Liver (tissue), 9 donors: ENCODE measurements around the gene BAAT. TPM values are rescaled to one million over a fixed set of nuclear protein-coding genes. Genes with fewer than 3 reads are reported as not detected.
A peak's percentile ranks its signal among the peaks of the same experiment; 100 is the strongest.
"Not testable (repeated sequence)": the region's sequence is repeated elsewhere in the genome, so short reads cannot be mapped to it uniquely, and the experiment has no call there.

Experiments
- DNase-seq: peaks from one replicate; pipeline ENCODE4 v3.0.0-alpha.2; 2017; ENCODE audit warnings: low spot score
- H3K27ac ChIP-seq, 2 donors: one replicate each; pipeline ENCODE4 v1.7.0; 2013; ENCODE audit warnings: inconsistent platforms in 2 of 2, low read length in 2 of 2, control low read depth in 1 of 2, low read depth in 1 of 2, mild to moderate bottlenecking in 1 of 2
- H3K27me3 ChIP-seq, 4 donors: one replicate each; pipeline versions ENCODE4 v1.6.1 to v1.7.0; 2013; ENCODE audit warnings: low read length in 3 of 4, inconsistent platforms in 1 of 4, mild to moderate bottlenecking in 1 of 4, moderate library complexity in 1 of 4; ENCODE audit not compliant: control insufficient read depth in 4 of 4, insufficient read depth in 4 of 4
- H3K36me3 ChIP-seq, 4 donors: one replicate each; pipeline versions ENCODE4 v1.6.1 to v1.7.0; 2013; ENCODE audit warnings: low read length in 3 of 4, mild to moderate bottlenecking in 3 of 4, low read depth in 1 of 4, moderate library complexity in 1 of 4; ENCODE audit not compliant: control insufficient read depth in 4 of 4, insufficient read depth in 3 of 4
- H3K4me1 ChIP-seq, 4 donors: one replicate each; pipeline versions ENCODE4 v1.6.1 to v1.7.0; 2013; ENCODE audit warnings: low read length in 3 of 4, mild to moderate bottlenecking in 3 of 4, moderate library complexity in 1 of 4; ENCODE audit not compliant: control insufficient read depth in 4 of 4, insufficient read depth in 4 of 4
- H3K4me3 ChIP-seq, 3 donors: one replicate each; pipeline versions ENCODE4 v1.6.1 to v1.7.0; 2013; ENCODE audit warnings: low read length in 3 of 3, control low read depth in 1 of 3, low read depth in 1 of 3, mild to moderate bottlenecking in 1 of 3
- H3K9ac ChIP-seq, 2 donors: one replicate each; pipeline ENCODE4 v1.7.0; 2013; ENCODE audit warnings: low read length in 2 of 2, mild to moderate bottlenecking in 2 of 2, moderate library complexity in 2 of 2, control low read depth in 1 of 2, low read depth in 1 of 2
- H3K9me3 ChIP-seq, 4 donors: one replicate each; pipeline versions ENCODE4 v1.6.1 to v1.7.0; 2013; ENCODE audit warnings: low read length in 3 of 4; ENCODE audit not compliant: control insufficient read depth in 4 of 4
- ATF3 ChIP-seq: IDR thresholded peaks from 2 replicates; pipeline ENCODE4 v1.6.1; 2016; ENCODE audit warnings: antibody characterized with exemption
- EGR1 ChIP-seq, 2 donors: IDR thresholded peaks; 2 replicates each; pipeline ENCODE4 v1.6.1; 2016 to 2018; ENCODE audit warnings: antibody characterized with exemption in 2 of 2, low read depth in 2 of 2
- FOXA1 ChIP-seq: IDR thresholded peaks from 2 replicates; pipeline ENCODE4 v1.6.1; 2016; ENCODE audit warnings: antibody characterized with exemption
- FOXA2 ChIP-seq: IDR thresholded peaks from 2 replicates; pipeline ENCODE4 v1.6.1; 2016; ENCODE audit warnings: antibody characterized with exemption
- GABPA ChIP-seq, 2 donors: IDR thresholded peaks in 1 of 2; conservative IDR thresholded peaks in 1 of 2; 2 replicates each; pipeline ENCODE4 v1.6.1; 2016; ENCODE audit warnings: antibody characterized with exemption in 2 of 2, mild to moderate bottlenecking in 1 of 2, moderate library complexity in 1 of 2
- HNF4A ChIP-seq, 2 donors: conservative IDR thresholded peaks; 2 replicates each; pipeline ENCODE4 v1.6.1; 2016; ENCODE audit warnings: antibody characterized with exemption in 2 of 2, mild to moderate bottlenecking in 2 of 2
- HNF4G ChIP-seq: IDR thresholded peaks from 2 replicates; pipeline ENCODE4 v1.6.1; 2016; ENCODE audit warnings: antibody characterized with exemption
- JUND ChIP-seq, 2 donors: IDR thresholded peaks; 2 replicates each; pipeline ENCODE4 v1.6.1; 2016; ENCODE audit warnings: antibody characterized with exemption in 2 of 2
- MAX ChIP-seq: IDR thresholded peaks from 2 replicates; pipeline ENCODE4 v1.6.1; 2016; ENCODE audit warnings: antibody characterized with exemption
- NR2F2 ChIP-seq: IDR thresholded peaks from 2 replicates; pipeline ENCODE4 v1.6.1; 2016; ENCODE audit warnings: antibody characterized with exemption
- RAD21 ChIP-seq, 2 donors: IDR thresholded peaks; 2 replicates each; pipeline ENCODE4 v1.6.1; 2016; ENCODE audit warnings: antibody characterized with exemption in 2 of 2, mild to moderate bottlenecking in 2 of 2
- REST ChIP-seq: IDR thresholded peaks from 2 replicates; pipeline ENCODE4 v1.6.1; 2016; ENCODE audit warnings: antibody characterized with exemption, mild to moderate bottlenecking
- RXRA ChIP-seq, 2 donors: IDR thresholded peaks; 2 replicates each; pipeline ENCODE4 v1.6.1; 2017 to 2018; ENCODE audit warnings: antibody characterized with exemption in 2 of 2, mild to moderate bottlenecking in 1 of 2
- SP1 ChIP-seq: IDR thresholded peaks from 2 replicates; pipeline ENCODE4 v1.6.1; 2018; ENCODE audit warnings: antibody characterized with exemption, mild to moderate bottlenecking
- TAF1 ChIP-seq: conservative IDR thresholded peaks from 2 replicates; pipeline ENCODE4 v1.6.1; 2016; ENCODE audit warnings: antibody characterized with exemption, mild to moderate bottlenecking
- YY1 ChIP-seq: IDR thresholded peaks from 2 replicates; pipeline ENCODE4 v1.6.1; 2016; ENCODE audit warnings: antibody characterized with exemption, mild to moderate bottlenecking
- ZBTB33 ChIP-seq: IDR thresholded peaks from 2 replicates; pipeline ENCODE4 v1.6.1; 2016; ENCODE audit warnings: antibody characterized with exemption
- WGBS: extraction: QIAGEN DNeasy Blood & Tissue Kit; methylation state at CpG from one replicate; pipeline ENCODE4 v1.1.7; 2013; 5-methylcytosine and 5-hydroxymethylcytosine counted together
- polyA plus RNA-seq, 2 donors: library from polyadenylated mRNA; stranded (reverse) in 1 of 2; unstranded in 1 of 2; fragments of 200-250 nt in 1 of 2; fragments of >200 nt in 1 of 2; fragmentation: Nextera tagmentation in 1 of 2; extraction: Ambion mirVana in 1 of 2; gene quantifications; one replicate each; pipeline versions ENCODE4 v1.2.1 to v1.2.3, GENCODE V29; 2013 to 2015
- total RNA-seq, 2 donors: library from RNA; depleted of rRNA; stranded (reverse); fragments of >200 nt; gene quantifications; one replicate each; pipeline ENCODE4 v1.2.3, GENCODE V29; 2014
- donor health status: healthy.
- donor health status: healthy.
- donor health status: healthy.
- donor health status: healthy.
- donor health status: healthy.

The BAAT gene
- total RNA-seq (100 to 1,000 TPM in 1 of 2 donors, 10 to 100 TPM in 1; 31.9 to 167 TPM), polyA plus RNA-seq (100 to 1,000 TPM; 136 to 275 TPM)

- peak within 1 kb of the TSS; percentile 52 to 83 for H3K27ac ChIP-seq
- not testable (repeated sequence) for H3K9me3 ChIP-seq, DNase-seq, H3K27me3 ChIP-seq
- TF ChIP-seq SP1 (peak; percentile 74), TAF1 (peak; percentile 85), REST (peak; percentile 86), NR2F2 (peak; percentile 77), HNF4A (conservative IDR thresholded peaks at IDR 0.05) (peak; percentile 98), MAX (peak; percentile 60), JUND (IDR thresholded peaks at IDR 0.05) (peak; percentile 14 to 74), ATF3 (peak; percentile 35), GABPA (IDR thresholded peaks at IDR 0.05 in 1 of 2, conservative IDR thresholded peaks at IDR 0.05 in 1 of 2) (peak in 1 of 2 donors; percentile 18), EGR1 (IDR thresholded peaks at IDR 0.05; ENCODE audit: low read depth in 2 of 2) (peak in 1 of 2 donors; percentile 53), FOXA2 (peak; percentile 67), RXRA (IDR thresholded peaks at IDR 0.05) (peak; percentile 83 to 93), FOXA1 (peak; percentile 28), HNF4G (peak; percentile 90), YY1 (peak; percentile 34), ZBTB33 (peak; percentile 77), RAD21 (IDR thresholded peaks at IDR 0.05) (peak; percentile 19 to 38)
- peak within 1 kb of the TSS; percentile 80 to 94 for H3K9ac ChIP-seq
- 60% methylated on average over 11 of the region's 11 CpGs for WGBS
- peaks cover 0 to 19% (median 12%) of the 10 kb centered on the region in 4 donors for H3K36me3 ChIP-seq
- peaks cover 0 to 41% (median 25%) of the 10 kb centered on the region in 4 donors for H3K4me1 ChIP-seq
- peak within 1 kb of the TSS; percentile 43 to 91 (median 64) for H3K4me3 ChIP-seq
Measured at GRCh38 chr9:101384873-101385536, at the start of gene BAAT. TSS of gene BAAT (minus strand) at chr9:101385006. CDS start at chr9:101371404, 13,602 bp downstream.

- H3K4me3 ChIP-seq = peak overlapping the region; percentile 73 to 88 (median 77)
- 24% methylated on average over 3 of the region's 3 CpGs for WGBS
- H3K27me3 ChIP-seq = no peaks in the 10 kb centered on the region
- H3K4me1 ChIP-seq = peaks cover 0 to 58% (median 30%) of the 10 kb centered on the region in 4 donors
- H3K9me3 ChIP-seq = no peaks in the 10 kb centered on the region
- peaks cover 2 to 37% (median 20%) of the 10 kb centered on the region in 4 donors for H3K36me3 ChIP-seq
- no peak for DNase-seq
- H3K9ac ChIP-seq = peak overlapping the region; percentile 76 to 100
- H3K27ac ChIP-seq = peak overlapping the region; percentile 91 to 93
- TF ChIP-seq REST = peak; percentile 68
- TF ChIP-seq ZBTB33 = peak; percentile 34
- TF ChIP-seq SP1 = peak; percentile 65
- TF ChIP-seq HNF4G = peak; percentile 53
- peak; percentile 61 to 73 for TF ChIP-seq RXRA (IDR thresholded peaks at IDR 0.05)
- no peak for TF ChIP-seq MAX
- TF ChIP-seq FOXA2 = peak; percentile 24
- peak in 1 of 2 donors; percentile 23 for TF ChIP-seq JUND (IDR thresholded peaks at IDR 0.05)
- peak; percentile 64 for TF ChIP-seq YY1
- TF ChIP-seq EGR1 (IDR thresholded peaks at IDR 0.05; ENCODE audit: low read depth in 2 of 2) = no peak
- no peak for TF ChIP-seq GABPA (IDR thresholded peaks at IDR 0.05 in 1 of 2, conservative IDR thresholded peaks at IDR 0.05 in 1 of 2)
- no peak for TF ChIP-seq ATF3
Measured at GRCh38 chr9:101433229-101433628, 48.4 kb upstream of the BAAT start.
